NT2/D1 (cell line): Measurements from ENCODE around the gene SLC25A27.

Experiments used
- DNase-seq: peaks from one replicate; pipeline ENCODE4 v3.0.0-alpha.2; 2011; ENCODE audit warnings: low read depth, low spot score
- H3K27me3 ChIP-seq: 2 replicates; pipeline ENCODE4 v1.6.0; 2011; ENCODE audit warnings: mild to moderate bottlenecking; ENCODE audit not compliant: insufficient read length, insufficient read depth
- H3K36me3 ChIP-seq: 2 replicates; pipeline ENCODE4 v1.6.1; 2011; ENCODE audit warnings: mild to moderate bottlenecking, low read length, mixed read lengths; ENCODE audit not compliant: insufficient read depth, insufficient read length
- H3K4me1 ChIP-seq: 2 replicates; pipeline ENCODE4 v1.5.1; 2011; ENCODE audit not compliant: insufficient read depth, insufficient read length
- H3K4me3 ChIP-seq: 2 replicates; pipeline ENCODE4 v1.5.1; 2011; ENCODE audit warnings: low read depth; ENCODE audit not compliant: insufficient read length
- H3K9ac ChIP-seq: 2 replicates; pipeline ENCODE4 v1.6.0; 2011; ENCODE audit warnings: low read depth; ENCODE audit not compliant: insufficient read length
- H3K9me3 ChIP-seq: 2 replicates; pipeline ENCODE4 v1.5.1; 2011; ENCODE audit warnings: mild to moderate bottlenecking, low read length; ENCODE audit not compliant: insufficient read depth
- SUZ12 ChIP-seq: IDR thresholded peaks from 2 replicates; pipeline ENCODE4 v1.6.1; 2011; ENCODE audit not compliant: insufficient read length, insufficient read depth; ENCODE audit errors: extremely low read depth
- YY1 ChIP-seq: IDR thresholded peaks from 2 replicates; pipeline ENCODE4 v1.6.1; 2011; ENCODE audit not compliant: insufficient read length, insufficient read depth
- ZNF274 ChIP-seq: IDR thresholded peaks from 2 replicates; pipeline ENCODE4 v1.6.1; 2011; ENCODE audit warnings: mild to moderate bottlenecking, low read depth, low read length

SLC25A27 gene

DNA sequence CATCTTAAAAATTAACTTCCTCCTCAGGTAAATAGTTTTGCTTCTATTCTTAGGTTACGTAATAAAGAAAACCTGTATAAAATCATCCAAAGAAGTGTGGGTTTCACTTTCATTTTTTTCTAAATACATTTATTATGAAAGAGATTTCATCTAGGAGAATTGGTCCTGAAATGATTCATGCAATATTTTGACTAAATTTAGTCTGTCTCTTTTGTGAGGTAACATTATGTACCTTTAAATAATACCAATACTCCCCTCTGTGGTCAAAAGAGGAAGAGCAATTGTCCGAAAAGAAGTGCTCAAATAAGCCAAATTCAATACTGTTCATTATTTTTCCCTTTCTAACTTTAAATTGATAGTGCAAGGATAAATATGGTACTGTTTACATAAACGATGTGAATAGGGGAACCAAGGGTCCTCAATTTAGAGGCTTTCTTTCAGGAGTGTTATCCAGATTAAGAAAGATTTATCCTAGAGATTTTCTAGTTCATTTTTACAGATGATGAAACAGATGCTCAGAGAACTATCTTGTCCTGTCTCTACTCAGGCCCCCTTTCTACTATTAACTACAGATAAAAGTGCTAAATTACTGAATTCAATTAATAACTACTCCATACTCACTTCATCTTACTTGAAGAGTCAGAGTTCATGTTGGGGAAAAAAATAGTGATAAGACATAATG lies 26.4 kb upstream of the SLC25A27 start:
- TF ChIP-seq ZNF274 = no peak
- TF ChIP-seq YY1 = no peak
- no peak for TF ChIP-seq SUZ12
- DNase-seq = no peak
- no peaks in the 10 kb centered on the region for H3K9me3 ChIP-seq
- H3K4me1 ChIP-seq = no peaks in the 10 kb centered on the region
- H3K36me3 ChIP-seq = no peaks in the 10 kb centered on the region
- H3K27me3 ChIP-seq = no peaks in the 10 kb centered on the region
- H3K9ac ChIP-seq = no peak overlapping the region
- H3K4me3 ChIP-seq = no peak overlapping the region

GRCh38 chr6:46626976-46627375 lies 25.8 kb upstream of the SLC25A27 start:
- Histone ChIP-seq H3K36me3 (no peaks in the 10 kb centered on the region), H3K9ac (no peak overlapping the region)
- no peak for TF ChIP-seq ZNF274
- TF ChIP-seq YY1 = no peak
- no peak for TF ChIP-seq SUZ12

GRCh38 chr6:46628498-46628897 lies 24.3 kb upstream of the SLC25A27 start:
- Histone ChIP-seq H3K9ac (no peak overlapping the region), H3K4me1 (no peaks in the 10 kb centered on the region), H3K4me3 (no peak overlapping the region), H3K36me3 (no peaks in the 10 kb centered on the region), H3K9me3 (no peaks in the 10 kb centered on the region), H3K27me3 (no peaks in the 10 kb centered on the region)
- no peak for TF ChIP-seq ZNF274
- TF ChIP-seq SUZ12 = no peak
- no peak for TF ChIP-seq YY1
- no peak for DNase-seq

More at GRCh38 chr6:46626976-46627375, 25.8 kb upstream of the SLC25A27 start:
- H3K9me3 ChIP-seq = no peaks in the 10 kb centered on the region
- DNase-seq = no peak
- H3K4me1 ChIP-seq = no peaks in the 10 kb centered on the region
- H3K27me3 ChIP-seq = no peaks in the 10 kb centered on the region
- no peak overlapping the region for H3K4me3 ChIP-seq

DNA sequence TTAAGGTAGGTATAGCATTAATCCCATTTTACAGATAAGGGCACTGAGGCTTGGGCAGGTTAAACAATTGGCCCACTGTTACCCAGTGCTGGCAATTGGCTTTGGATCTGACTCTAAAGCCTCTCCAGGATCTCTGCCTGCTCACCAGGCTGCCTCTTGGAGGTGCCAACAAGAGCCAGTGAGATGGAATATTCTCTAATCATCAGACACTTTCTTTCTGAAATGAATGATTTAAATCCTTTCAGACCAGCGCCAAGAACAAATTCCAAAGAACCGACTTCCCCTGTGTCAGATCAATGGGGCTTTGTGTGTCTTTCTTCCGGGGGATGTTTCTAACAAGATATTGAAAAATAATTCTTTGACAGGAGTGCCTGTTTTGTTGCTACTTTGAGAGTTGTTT lies 23.8 kb upstream of the SLC25A27 start:
- DNase-seq = no peak
- H3K9ac ChIP-seq = no peak overlapping the region
- H3K9me3 ChIP-seq = no peaks in the 10 kb centered on the region
- H3K27me3 ChIP-seq = no peaks in the 10 kb centered on the region
- TF ChIP-seq YY1 = no peak
- TF ChIP-seq SUZ12 = no peak
- TF ChIP-seq ZNF274 = no peak
- H3K4me1 ChIP-seq = no peaks in the 10 kb centered on the region
- no peaks in the 10 kb centered on the region for H3K36me3 ChIP-seq
- H3K4me3 ChIP-seq = no peak overlapping the region

- no peak for DNase-seq
- Histone ChIP-seq H3K27me3 (no peaks in the 10 kb centered on the region), H3K9me3 (no peaks in the 10 kb centered on the region), H3K4me3 (no peak overlapping the region), H3K9ac (no peak overlapping the region), H3K36me3 (no peaks in the 10 kb centered on the region), H3K4me1 (no peaks in the 10 kb centered on the region)
- TF ChIP-seq ZNF274 (no peak), SUZ12 (no peak), YY1 (no peak)
Measured at GRCh38 chr6:46629691-46630090, 23.1 kb upstream of the SLC25A27 start.

DNA sequence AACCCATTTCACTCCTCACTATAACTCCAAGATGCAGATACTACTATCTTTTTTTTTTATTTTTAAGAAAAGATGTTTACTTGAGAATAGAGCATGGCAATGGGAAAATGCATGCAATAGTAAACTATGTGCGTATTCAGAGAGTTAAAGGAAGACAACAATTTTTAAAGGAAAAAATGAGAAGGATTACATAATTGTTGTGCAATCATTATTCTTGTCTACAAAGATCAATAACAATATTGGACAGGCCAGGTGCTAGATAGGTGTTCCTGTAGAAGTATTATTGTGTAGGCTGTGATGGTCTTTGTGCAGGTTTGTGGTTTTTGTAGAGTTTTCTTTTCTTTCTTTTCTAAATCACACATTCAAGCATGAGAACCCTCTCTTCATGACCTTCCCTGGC lies 20.7 kb upstream of the SLC25A27 start:
- no peaks in the 10 kb centered on the region for H3K4me1 ChIP-seq
- H3K36me3 ChIP-seq = no peaks in the 10 kb centered on the region
- no peak for DNase-seq
- H3K9me3 ChIP-seq = no peaks in the 10 kb centered on the region
- no peak overlapping the region for H3K4me3 ChIP-seq
- no peaks in the 10 kb centered on the region for H3K27me3 ChIP-seq
- no peak overlapping the region for H3K9ac ChIP-seq
- no peak for TF ChIP-seq YY1
- no peak for TF ChIP-seq ZNF274
- TF ChIP-seq SUZ12 = no peak

GRCh38 chr6:46635462-46635861 lies 17.3 kb upstream of the SLC25A27 start:
- no peak overlapping the region for H3K4me3 ChIP-seq
- no peak for DNase-seq
- no peak overlapping the region for H3K9ac ChIP-seq
- H3K36me3 ChIP-seq = no peaks in the 10 kb centered on the region
- H3K9me3 ChIP-seq = no peaks in the 10 kb centered on the region
- peaks cover 2% of the 10 kb centered on the region for H3K4me1 ChIP-seq
- H3K27me3 ChIP-seq = no peaks in the 10 kb centered on the region
- TF ChIP-seq YY1 = no peak
- TF ChIP-seq SUZ12 = no peak
- TF ChIP-seq ZNF274 = no peak
